GM15510 (cell line): ENCODE data around the gene EGR4.

Source experiments
- POLR2A ChIP-seq: IDR thresholded peaks from 3 replicates; pipeline ENCODE4 v1.6.1; 2011; ENCODE audit warnings: borderline replicate concordance; ENCODE audit not compliant: insufficient read length; ENCODE audit errors: extremely low read depth

The EGR4 gene

GRCh38 chr2:73260338-73260984 lies 32.9 kb downstream of the EGR4 start:
- TF ChIP-seq POLR2A, result no peak

DNA sequence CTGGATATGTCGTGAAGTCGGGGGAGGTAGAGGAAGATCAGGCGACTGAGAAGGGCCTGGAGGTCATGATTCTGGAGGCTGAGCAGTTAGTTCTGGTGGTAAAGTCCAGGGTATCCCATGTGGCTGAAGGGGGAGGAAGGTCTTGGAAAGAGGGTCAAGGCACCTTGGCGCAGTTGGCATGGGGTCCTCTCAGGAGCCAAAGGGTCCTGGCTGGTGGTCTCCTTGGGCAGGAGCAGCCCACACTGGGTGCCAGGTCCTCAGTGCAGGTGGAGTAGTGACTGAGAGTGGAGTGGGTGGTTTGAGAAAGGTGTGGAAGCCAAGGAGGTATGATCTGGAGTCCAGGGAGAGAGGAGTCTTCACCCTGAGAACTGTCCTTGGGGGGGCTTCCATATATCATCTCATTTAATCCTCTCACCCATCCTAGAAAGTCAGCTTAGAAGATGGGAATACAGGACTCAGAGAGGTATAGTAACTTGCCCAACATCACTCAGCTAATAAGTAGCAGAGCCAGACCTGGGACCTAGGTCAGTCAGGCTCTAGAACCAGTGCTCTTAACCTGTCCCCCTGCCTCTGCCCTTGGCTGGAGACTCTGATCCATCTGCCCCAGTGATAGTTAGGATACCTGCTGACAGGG lies 33.5 kb downstream of the EGR4 start:
- no peak for TF ChIP-seq POLR2A

GRCh38 chr2:73259276-73259675 lies 34.1 kb downstream of the EGR4 start:
- TF ChIP-seq POLR2A, result no peak

- no peak for TF ChIP-seq POLR2A
These were observed 34.5 kb downstream of the EGR4 start for GRCh38 chr2:73258913-73259215.

- TF ChIP-seq POLR2A, result no peak
These were observed 35.0 kb downstream of the EGR4 start for GRCh38 chr2:73258186-73258912.

- no peak for TF ChIP-seq POLR2A
These were observed 35.8 kb downstream of the EGR4 start for GRCh38 chr2:73257425-73258125.

- no peak for TF ChIP-seq POLR2A
These were observed 36.3 kb downstream of the EGR4 start for GRCh38 chr2:73257021-73257420.

GRCh38 chr2:73256618-73256922 lies 36.8 kb downstream of the EGR4 start:
- TF ChIP-seq POLR2A, result no peak

DNA sequence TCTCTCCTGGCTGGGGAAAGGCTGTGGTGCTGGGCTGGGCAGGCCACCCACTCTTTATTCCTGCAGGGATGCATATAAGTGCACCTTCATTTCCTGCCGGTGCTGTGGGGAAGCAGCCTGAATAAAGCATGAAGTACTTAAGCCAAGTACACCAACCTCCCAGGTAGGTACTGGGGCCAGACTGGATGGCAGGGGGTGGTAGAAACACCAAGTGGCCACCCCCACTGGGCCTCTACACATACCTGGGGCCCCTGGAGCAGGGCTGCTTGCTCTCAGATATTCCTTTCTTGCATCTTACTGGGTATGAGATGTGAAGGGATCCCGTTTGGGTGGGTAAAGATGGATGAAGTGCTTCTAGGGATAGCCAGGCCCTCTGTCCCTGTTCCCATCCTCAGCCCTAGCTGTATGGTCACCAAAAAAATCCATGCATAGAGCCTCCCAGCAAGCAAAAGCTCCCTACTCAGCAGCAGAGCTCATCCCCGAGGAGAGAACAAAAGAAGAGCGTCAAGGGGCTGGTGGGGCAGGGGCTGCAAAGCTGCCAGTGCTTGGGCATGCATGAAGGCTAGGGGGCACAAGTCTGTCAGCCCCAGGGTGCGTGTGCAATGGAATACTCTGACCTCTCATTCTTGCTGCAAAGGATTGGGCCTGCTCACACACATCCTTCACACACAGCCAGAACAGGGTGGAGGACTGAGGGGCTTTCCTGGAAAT lies 37.3 kb downstream of the EGR4 start:
- TF ChIP-seq POLR2A, result no peak

DNA sequence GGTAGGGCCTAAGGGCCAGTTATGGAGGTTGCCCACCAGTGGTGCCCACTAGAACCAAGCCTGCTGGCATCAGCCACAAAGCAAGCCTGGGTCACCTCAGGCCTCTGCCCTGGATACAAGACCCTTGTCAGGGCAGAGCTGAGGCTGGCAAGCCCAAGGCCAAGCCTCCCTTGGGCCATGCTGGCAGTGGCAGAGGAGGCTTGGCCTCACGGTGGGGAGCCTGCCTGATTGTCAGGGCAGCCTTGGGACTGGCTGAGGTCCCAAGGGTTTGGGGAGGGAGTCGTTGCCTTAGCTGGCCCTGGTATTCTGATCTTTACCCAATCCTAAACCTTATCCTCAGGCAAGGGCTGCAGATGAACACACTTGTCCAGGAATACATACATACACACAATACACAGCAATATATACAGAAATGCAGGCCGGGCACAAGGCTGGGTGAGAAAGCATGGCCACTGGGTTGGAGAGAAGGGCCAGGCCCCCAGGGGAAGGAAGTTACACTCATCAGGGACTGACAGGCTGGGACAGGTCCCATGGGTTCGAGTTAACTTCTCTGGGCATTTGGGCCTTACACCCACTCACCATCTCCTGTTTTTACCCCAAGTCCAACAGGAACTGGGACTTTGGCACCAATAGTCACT lies 38.2 kb downstream of the EGR4 start:
- TF ChIP-seq POLR2A, result peak; percentile 8

- TF ChIP-seq POLR2A, result no peak
These were observed 38.9 kb downstream of the EGR4 start for GRCh38 chr2:73254343-73255006.

DNA sequence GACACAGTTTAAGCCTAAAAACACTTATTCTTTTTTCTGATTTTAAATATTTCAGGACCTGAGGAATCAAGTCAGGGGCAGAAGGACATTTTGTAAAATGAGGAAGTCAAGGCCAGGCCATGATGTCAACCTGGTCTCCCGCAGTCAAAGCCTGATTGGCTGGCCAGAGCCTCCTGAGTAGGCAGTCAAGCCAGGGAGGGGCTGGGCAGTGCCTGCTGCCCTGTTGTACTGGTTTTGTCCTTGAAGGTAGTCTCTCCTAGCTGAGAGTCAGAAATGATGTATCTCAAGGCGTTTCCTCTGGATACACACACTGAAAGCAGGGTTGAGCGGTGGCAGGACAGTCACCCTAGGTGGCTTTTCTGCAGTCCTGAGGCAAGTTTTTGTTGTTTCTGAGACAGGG lies 39.4 kb downstream of the EGR4 start:
- no peak for TF ChIP-seq POLR2A

DNA sequence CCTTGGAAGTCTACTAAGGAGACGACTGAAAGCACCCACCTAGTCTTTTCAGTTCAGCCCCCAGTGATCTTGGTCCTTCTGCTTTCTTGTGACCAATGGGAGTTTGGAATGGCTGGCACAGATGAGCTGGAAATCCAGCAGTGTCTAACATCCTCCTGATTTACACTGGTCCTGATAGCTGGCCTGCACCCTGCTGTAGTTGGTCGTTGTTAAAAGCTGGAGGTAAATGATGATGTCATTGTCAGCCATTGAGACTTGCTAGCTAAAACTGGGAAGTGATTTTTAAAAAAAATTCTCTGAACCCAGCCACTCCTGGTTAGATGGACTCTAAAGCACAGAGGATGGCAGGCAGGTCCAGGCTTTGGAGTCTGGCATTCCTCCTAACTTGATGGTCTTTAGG lies 39.9 kb downstream of the EGR4 start:
- no peak for TF ChIP-seq POLR2A
